NCI-H345 treated with DMSO at 0.1 percent for 48 hours (cell line): ENCODE data around the gene THOC5.
"Not testable (repeated sequence)": the region's sequence is repeated elsewhere in the genome, so short reads cannot be mapped to it uniquely, and the experiment has no call there.

Experiments
- DNase-seq: peaks from one replicate; lab custom pipeline; 2025; ENCODE audit not compliant: unreplicated experiment; lab: John Stamatoyannopoulos, UW

The THOC5 gene

GRCh38 chr22:29511126-29511862 lies 42.3 kb downstream of the THOC5 start:
- DNase-seq: no peak

GRCh38 chr22:29510542-29510941 lies 43.0 kb downstream of the THOC5 start:
- no peak for DNase-seq

- DNase-seq: no peak
These were observed 43.7 kb downstream of the THOC5 start for GRCh38 chr22:29509815-29510214.

GRCh38 chr22:29509298-29509697 lies 44.3 kb downstream of the THOC5 start:
- DNase-seq: no peak

- no peak for DNase-seq
These were observed 49.7 kb downstream of the THOC5 start for GRCh38 chr22:29503811-29504372.

- DNase-seq: no peak
These were observed 53.7 kb downstream of the THOC5 start for GRCh38 chr22:29499852-29500251.

- no peak for DNase-seq
These were observed 59.9 kb downstream of the THOC5 start for GRCh38 chr22:29493636-29494035.

- no peak for DNase-seq
These were observed 62.5 kb downstream of the THOC5 start for GRCh38 chr22:29491012-29491411.

- DNase-seq: not testable (repeated sequence)
These were observed 64.3 kb downstream of the THOC5 start for GRCh38 chr22:29489127-29489780.

- no peak for DNase-seq
These were observed 66.1 kb downstream of the THOC5 start for GRCh38 chr22:29487426-29487986.

- DNase-seq: no peak
These were observed 68.1 kb downstream of the THOC5 start for GRCh38 chr22:29485448-29485847.

- DNase-seq: no peak
These were observed 68.9 kb downstream of the THOC5 start for GRCh38 chr22:29484642-29485041.

GRCh38 chr22:29483254-29483653 lies 70.3 kb downstream of the THOC5 start:
- no peak for DNase-seq

- no peak for DNase-seq
These were observed 70.8 kb downstream of the THOC5 start for GRCh38 chr22:29482726-29483125.

GRCh38 chr22:29482253-29482652 lies 71.3 kb downstream of the THOC5 start:
- DNase-seq: no peak

- no peak for DNase-seq
These were observed 72.1 kb downstream of the THOC5 start for GRCh38 chr22:29481265-29482000.

GRCh38 chr22:29480512-29481264 lies 72.9 kb downstream of the THOC5 start:
- no peak for DNase-seq

GRCh38 chr22:29480262-29480511 lies 73.4 kb downstream of the THOC5 start:
- DNase-seq: no peak

- peak; percentile 17 for DNase-seq
These were observed 73.9 kb downstream of the THOC5 start, which contains the start of gene NEFH for GRCh38 chr22:29479417-29480261. TSS of gene NEFH (plus strand) at chr22:29480218. CDS start at chr22:29480263, 45 bp downstream.
